ENCODE results near the gene UBE2D1.

UBE2D1 gene

GRCh38 chr10:58302254-58302653 is 32.6 kb upstream of the UBE2D1 start:
- TF ChIP-seq TCF12 (IDR thresholded peaks at IDR 0.05; ENCODE audit: low read depth) (no peak), EP300 (IDR thresholded peaks at IDR 0.05; ENCODE audit: borderline replicate concordance) (no peak), TEAD4 (IDR thresholded peaks at IDR 0.05) (no peak), YY1 (IDR thresholded peaks at IDR 0.05; ENCODE audit: low read depth) (no peak), RAD21 (IDR thresholded peaks at IDR 0.05; ENCODE audit: low read depth) (no peak), NFIC (IDR thresholded peaks at IDR 0.05) (no peak), ZBTB7A (IDR thresholded peaks at IDR 0.05; ENCODE audit: low read depth) (no peak), EGR1 (IDR thresholded peaks at IDR 0.05) (no peak), CREB1 (IDR thresholded peaks at IDR 0.05; ENCODE audit: low read depth) (no peak), USF1 (IDR thresholded peaks at IDR 0.05) (no peak), FOXM1 (IDR thresholded peaks at IDR 0.05; ENCODE audit: borderline replicate concordance, low read depth) (no peak), CEBPB (IDR thresholded peaks at IDR 0.05) (no peak), TAF1 (IDR thresholded peaks at IDR 0.05; ENCODE audit: low read depth) (no peak), REST (IDR thresholded peaks at IDR 0.05; ENCODE audit: low read depth) (no peak), MAX (IDR thresholded peaks at IDR 0.05) (no peak)

- TF ChIP-seq TAF1 (IDR thresholded peaks at IDR 0.05; ENCODE audit: low read depth) (no peak), EGR1 (IDR thresholded peaks at IDR 0.05) (no peak), USF1 (IDR thresholded peaks at IDR 0.05) (no peak), CEBPB (IDR thresholded peaks at IDR 0.05) (no peak), TCF12 (IDR thresholded peaks at IDR 0.05; ENCODE audit: low read depth) (no peak), TEAD4 (IDR thresholded peaks at IDR 0.05) (no peak), FOXM1 (IDR thresholded peaks at IDR 0.05; ENCODE audit: borderline replicate concordance, low read depth) (no peak), ZBTB7A (IDR thresholded peaks at IDR 0.05; ENCODE audit: low read depth) (no peak), REST (IDR thresholded peaks at IDR 0.05; ENCODE audit: low read depth) (no peak), YY1 (IDR thresholded peaks at IDR 0.05; ENCODE audit: low read depth) (no peak), NFIC (IDR thresholded peaks at IDR 0.05) (no peak), EP300 (IDR thresholded peaks at IDR 0.05; ENCODE audit: borderline replicate concordance) (no peak), CREB1 (IDR thresholded peaks at IDR 0.05; ENCODE audit: low read depth) (no peak), RAD21 (IDR thresholded peaks at IDR 0.05; ENCODE audit: low read depth) (no peak), MAX (IDR thresholded peaks at IDR 0.05) (no peak)
These were observed 30.6 kb upstream of the UBE2D1 start for GRCh38 chr10:58304099-58304633.

GRCh38 chr10:58305821-58306220 is 29.0 kb upstream of the UBE2D1 start:
- TF ChIP-seq REST (IDR thresholded peaks at IDR 0.05; ENCODE audit: low read depth) (no peak), USF1 (IDR thresholded peaks at IDR 0.05) (no peak), EP300 (IDR thresholded peaks at IDR 0.05; ENCODE audit: borderline replicate concordance) (no peak), ZBTB7A (IDR thresholded peaks at IDR 0.05; ENCODE audit: low read depth) (no peak), FOXM1 (IDR thresholded peaks at IDR 0.05; ENCODE audit: borderline replicate concordance, low read depth) (no peak), TCF12 (IDR thresholded peaks at IDR 0.05; ENCODE audit: low read depth) (no peak), TAF1 (IDR thresholded peaks at IDR 0.05; ENCODE audit: low read depth) (no peak), CEBPB (IDR thresholded peaks at IDR 0.05) (no peak), MAX (IDR thresholded peaks at IDR 0.05) (no peak), TEAD4 (IDR thresholded peaks at IDR 0.05) (no peak), RAD21 (IDR thresholded peaks at IDR 0.05; ENCODE audit: low read depth) (no peak), CREB1 (IDR thresholded peaks at IDR 0.05; ENCODE audit: low read depth) (no peak), YY1 (IDR thresholded peaks at IDR 0.05; ENCODE audit: low read depth) (no peak), EGR1 (IDR thresholded peaks at IDR 0.05) (no peak), NFIC (IDR thresholded peaks at IDR 0.05) (no peak)
